Measurements from ENCODE around the gene STX5.
"Not testable (repeated sequence)": the region's sequence is repeated elsewhere in the genome, so short reads cannot be mapped to it uniquely, and the experiment has no call there.

The STX5 gene

DNA sequence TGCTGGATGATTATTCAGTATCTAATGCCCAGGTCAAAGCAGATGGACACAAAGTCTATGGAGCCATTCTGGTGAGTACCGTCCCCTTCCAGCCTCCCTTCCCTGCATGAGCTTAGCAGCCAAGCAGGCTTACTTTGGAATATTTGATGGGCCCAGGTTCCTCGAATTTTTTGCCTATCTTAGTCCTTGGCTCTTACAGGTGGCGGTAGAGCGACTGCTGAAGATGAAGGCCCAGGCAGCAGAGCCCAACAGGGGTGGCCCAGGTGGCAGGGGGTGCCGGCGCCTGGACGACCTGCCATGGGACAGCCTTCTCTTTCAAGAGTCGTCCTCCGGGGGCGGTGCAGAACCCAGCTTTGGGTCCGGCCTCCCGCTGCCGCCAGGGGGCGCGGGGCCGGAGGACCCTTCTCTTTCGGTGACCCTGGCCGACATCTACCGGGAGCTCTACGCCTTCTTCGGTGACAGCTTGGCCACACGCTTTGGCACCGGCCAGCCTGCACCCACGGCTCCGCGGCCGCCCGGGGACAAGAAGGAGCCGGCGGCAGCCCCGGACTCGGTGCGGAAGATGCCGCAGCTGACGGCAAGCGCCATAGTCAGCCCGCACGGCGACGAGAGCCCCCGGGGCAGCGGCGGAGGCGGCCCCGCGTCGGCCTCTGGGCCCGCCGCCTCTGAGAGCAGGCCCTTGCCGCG is 45.4 kb downstream of the STX5 start:
- Mint-ChIP-seq H3K9me3 (no peaks in the 10 kb centered on the region), H3K36me3 (peaks cover 82% of the 10 kb centered on the region), H3K27ac (peak overlapping the region; percentile 92), H3K4me1 (peaks cover 33% of the 10 kb centered on the region), H3K4me3 (peak overlapping the region; percentile 92)
- ATAC-seq (peak; percentile 84), DNase-seq (ENCODE audit: low spot score in 2 of 2) (peak; percentile 89 to 92)

DNA sequence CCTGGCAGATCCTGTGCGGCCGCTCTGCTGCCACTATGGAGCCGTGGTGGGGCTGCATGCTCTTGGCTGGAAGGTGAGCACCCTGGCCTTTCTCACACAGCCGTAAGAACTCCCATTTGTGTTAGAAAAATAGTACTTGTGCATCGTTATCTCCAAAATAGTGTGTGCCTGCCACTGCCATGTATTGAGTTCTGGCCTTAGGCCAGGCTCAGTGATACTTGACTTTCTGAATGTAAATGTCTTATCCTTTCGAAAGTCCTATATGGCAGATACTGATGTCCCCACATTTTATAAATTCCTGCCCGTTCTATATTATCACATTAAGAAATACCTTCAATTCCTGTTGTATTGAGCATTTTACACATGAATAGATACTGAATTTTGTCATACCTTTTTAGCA is 49.1 kb downstream of the STX5 start:
- Mint-ChIP-seq H3K27ac (no peak overlapping the region), H3K36me3 (peaks cover 75% of the 10 kb centered on the region), H3K4me3 (no peak overlapping the region), H3K4me1 (peaks cover 18% of the 10 kb centered on the region), H3K9me3 (no peaks in the 10 kb centered on the region)
- ATAC-seq = no peak
- no peak for DNase-seq (ENCODE audit: low spot score in 2 of 2)

DNA sequence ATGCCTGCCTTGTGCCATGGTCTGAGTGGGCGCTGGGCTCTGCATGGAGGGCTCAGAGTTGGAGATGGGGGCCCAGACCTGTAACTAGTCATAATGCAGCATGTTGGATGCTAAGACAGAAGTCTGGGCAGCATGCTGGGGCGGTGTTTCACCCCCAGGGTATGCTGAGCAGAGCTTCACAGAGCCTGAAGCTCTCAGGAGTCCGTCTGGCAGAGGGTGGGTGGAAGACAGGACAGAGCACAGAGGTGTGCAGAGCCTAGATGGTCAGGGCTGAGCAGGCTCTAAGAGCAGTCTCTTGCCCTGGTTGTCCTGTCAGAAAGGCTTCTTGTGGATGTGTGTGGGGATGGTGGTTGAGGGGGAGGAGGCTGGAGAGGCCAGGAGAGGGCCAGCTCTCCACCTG is 53.4 kb downstream of the STX5 start:
- no peaks in the 10 kb centered on the region for H3K9me3 Mint-ChIP-seq
- DNase-seq (ENCODE audit: low spot score in 2 of 2) (no peak), ATAC-seq (peak; percentile 19)
- H3K36me3 Mint-ChIP-seq = peaks cover 78% of the 10 kb centered on the region
- H3K27ac Mint-ChIP-seq = peak overlapping the region; percentile 94
- H3K4me3 Mint-ChIP-seq = peak overlapping the region; percentile 58
- H3K4me1 Mint-ChIP-seq = peaks cover 23% of the 10 kb centered on the region

DNA sequence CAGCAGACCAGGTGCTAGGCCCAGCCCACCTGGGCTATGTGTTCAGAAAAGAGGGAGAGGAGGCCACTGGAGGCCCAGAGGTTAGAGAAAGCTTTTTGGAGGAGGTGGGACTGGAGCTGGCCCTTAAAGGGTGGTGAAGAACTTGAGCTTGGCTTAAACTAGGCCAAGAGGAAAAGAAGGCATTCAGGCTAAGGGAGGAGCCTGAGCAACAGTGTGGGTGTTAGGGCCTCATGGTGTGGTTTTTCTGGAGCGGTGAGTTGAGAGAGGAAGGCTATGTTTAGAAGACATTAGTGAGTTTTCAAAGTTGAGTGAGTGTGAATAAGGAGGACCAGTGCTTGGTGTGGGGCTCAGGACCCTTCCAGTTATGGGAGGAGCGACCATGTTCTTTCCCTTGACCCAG is 54.5 kb downstream of the STX5 start:
- Mint-ChIP-seq H3K27ac (peak overlapping the region; percentile 94), H3K4me1 (peaks cover 25% of the 10 kb centered on the region), H3K9me3 (no peaks in the 10 kb centered on the region), H3K4me3 (peak overlapping the region; percentile 58), H3K36me3 (peaks cover 67% of the 10 kb centered on the region)
- ATAC-seq (peak; percentile 82), DNase-seq (ENCODE audit: low spot score in 2 of 2) (no peak)

DNA sequence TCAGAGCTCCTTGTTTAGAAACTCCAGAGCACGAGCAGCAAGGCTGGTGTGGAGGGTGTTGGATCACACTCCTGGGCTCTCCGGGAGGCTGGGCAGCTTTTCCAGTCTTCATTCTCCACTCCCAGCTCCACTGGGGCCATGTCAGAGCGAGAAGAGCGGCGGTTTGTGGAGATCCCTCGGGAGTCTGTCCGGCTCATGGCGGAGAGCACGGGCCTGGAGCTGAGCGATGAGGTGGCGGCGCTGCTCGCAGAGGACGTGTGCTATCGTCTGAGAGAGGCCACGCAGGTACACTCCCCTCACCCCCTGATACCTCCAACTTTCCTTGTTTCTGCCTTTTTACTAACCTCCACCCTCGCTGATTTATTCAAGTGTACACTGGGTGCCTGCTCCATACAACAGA is 56.2 kb downstream of the STX5 start:
- DNase-seq (ENCODE audit: low spot score in 2 of 2) = no peak
- H3K9me3 Mint-ChIP-seq = no peaks in the 10 kb centered on the region
- H3K27ac Mint-ChIP-seq = peak overlapping the region; percentile 70
- H3K4me3 Mint-ChIP-seq = no peak overlapping the region
- peaks cover 61% of the 10 kb centered on the region for H3K36me3 Mint-ChIP-seq
- ATAC-seq = no peak
- H3K4me1 Mint-ChIP-seq = peaks cover 40% of the 10 kb centered on the region

DNA sequence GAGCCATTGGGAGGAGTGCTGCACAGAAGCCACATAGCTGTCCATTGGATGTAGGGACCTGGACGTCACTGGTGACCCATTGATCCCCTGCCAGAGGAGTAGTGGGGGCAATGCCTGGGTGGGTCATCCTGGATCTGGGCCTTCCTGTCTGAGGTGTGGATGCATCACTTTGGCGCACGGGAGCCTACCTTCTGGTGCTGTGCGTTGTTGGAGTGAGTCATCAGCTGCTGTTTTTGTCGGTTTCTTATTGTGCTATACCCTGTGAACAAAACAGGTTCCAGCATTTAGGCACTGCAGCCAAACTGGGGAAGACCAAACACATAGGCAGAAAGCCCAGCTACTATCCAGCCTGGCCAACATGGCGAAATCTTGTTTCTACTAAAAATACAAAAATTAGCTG is 57.4 kb downstream of the STX5 start:
- H3K36me3 Mint-ChIP-seq = peaks cover 59% of the 10 kb centered on the region
- no peak overlapping the region for H3K4me3 Mint-ChIP-seq
- H3K9me3 Mint-ChIP-seq = no peaks in the 10 kb centered on the region
- H3K4me1 Mint-ChIP-seq = peaks cover 51% of the 10 kb centered on the region
- peak overlapping the region; percentile 70 for H3K27ac Mint-ChIP-seq
- no peak for ATAC-seq
- DNase-seq (ENCODE audit: low spot score in 2 of 2) = no peak

DNA sequence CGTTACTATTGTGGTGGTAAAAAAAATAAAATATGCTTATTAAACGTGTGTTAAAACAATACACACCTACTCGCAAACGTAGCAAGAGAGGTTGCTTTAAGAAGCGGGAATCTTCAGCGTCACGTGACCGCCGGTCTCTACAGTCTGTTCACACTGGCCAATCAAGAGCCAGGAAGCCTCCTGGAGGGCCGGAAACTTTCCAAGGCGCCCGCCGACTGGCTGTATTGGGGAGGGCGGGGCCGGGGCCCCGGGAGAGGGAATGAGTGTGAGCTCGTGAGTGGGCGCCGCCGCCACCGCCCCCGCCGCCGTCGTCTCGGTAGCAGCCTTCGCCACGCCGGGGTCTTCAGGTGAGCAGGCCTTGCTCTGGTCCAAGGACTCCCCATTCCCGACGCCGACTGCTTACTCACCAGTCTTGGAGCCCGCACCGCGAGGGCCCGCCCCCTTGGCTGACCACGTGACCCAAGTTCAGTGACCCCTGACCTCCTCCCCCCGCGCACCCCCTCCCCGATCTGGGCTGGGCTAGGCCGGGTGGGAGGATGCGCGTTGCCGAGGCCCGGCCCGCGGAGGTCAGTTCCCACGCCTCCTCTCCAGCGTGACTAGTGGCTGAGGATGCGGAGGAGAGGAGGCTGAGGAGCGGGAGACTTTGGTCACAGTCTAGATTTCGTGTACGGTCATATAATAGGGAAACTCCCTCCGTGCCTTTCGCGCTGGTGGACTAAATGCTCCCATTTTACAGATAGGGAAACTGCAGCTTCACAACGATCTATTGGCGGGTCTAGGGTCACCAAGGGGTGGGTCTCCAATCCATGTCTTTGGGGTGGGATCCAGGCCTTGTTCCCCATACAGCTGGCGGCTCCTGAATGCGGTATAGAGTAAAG is 60.5 kb downstream of the STX5 start, which contains the start of gene TAF6L:
TAF6L (plus strand) TSS at position 253 of the 878 bp plus-strand sequence. CDS start 4,388 bp downstream, outside the sequence.
- Mint-ChIP-seq H3K36me3 (peaks cover 56% of the 10 kb centered on the region), H3K9me3 (no peaks in the 10 kb centered on the region), H3K4me1 (peaks cover 33% of the 10 kb centered on the region), H3K4me3 (peak within 1 kb of the TSS; percentile 90), H3K27ac (peak within 1 kb of the TSS; percentile 97)
- DNase-seq (ENCODE audit: low spot score in 2 of 2) = peak; percentile 91 to 99
- ATAC-seq = peak; percentile 92

DNA sequence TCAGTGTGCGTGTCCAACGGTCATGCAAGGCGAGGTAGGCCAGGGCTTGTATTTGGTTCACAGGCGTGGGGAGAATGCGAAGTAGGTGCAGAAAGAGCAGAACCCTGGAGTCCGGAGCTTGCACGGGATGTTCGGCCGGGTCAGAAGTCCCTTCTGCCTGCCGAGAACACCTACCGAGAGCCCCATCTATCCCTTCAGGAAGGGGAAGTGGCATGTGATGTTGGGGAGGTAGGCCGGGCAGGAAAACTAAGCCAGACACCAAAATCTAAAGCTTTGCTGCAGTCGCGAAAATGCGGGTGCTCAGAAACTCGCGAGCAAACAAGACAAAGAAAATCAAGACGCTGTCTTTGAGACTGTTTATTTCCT is 61.1 kb downstream of the STX5 start:
- peak in 1 of 2 donors; percentile 73 for DNase-seq (ENCODE audit: low spot score in 2 of 2)
- ATAC-seq = no peak
- peaks cover 60% of the 10 kb centered on the region for H3K36me3 Mint-ChIP-seq
- H3K4me1 Mint-ChIP-seq = peaks cover 33% of the 10 kb centered on the region
- peak overlapping the region; percentile 90 for H3K4me3 Mint-ChIP-seq
- no peaks in the 10 kb centered on the region for H3K9me3 Mint-ChIP-seq
- peak overlapping the region; percentile 97 for H3K27ac Mint-ChIP-seq

DNA sequence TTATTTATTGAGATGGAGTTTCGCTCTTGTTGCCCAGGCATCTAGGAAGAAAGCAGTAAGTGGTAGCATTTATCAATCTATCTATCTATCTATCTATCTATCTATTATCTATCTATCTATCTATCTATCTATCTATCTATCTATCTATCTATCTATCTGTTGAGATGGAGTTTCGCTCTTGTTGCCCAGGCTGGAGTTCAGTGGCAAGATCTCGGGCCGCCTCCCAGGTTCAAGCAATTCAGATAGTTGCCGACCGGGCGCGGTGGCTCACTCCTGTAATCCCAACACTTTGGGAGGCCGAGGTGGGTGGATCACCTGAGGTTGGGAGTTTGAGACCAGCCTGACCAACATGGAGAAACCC is 71.0 kb downstream of the STX5 start:
- H3K4me3 Mint-ChIP-seq = peak overlapping the region; percentile 88
- peaks cover 44% of the 10 kb centered on the region for H3K36me3 Mint-ChIP-seq
- ATAC-seq; DNase-seq (ENCODE audit: low spot score in 2 of 2); H3K9me3 Mint-ChIP-seq: not testable (repeated sequence)
- H3K27ac Mint-ChIP-seq = peak overlapping the region; percentile 91
- H3K4me1 Mint-ChIP-seq = peaks cover 24% of the 10 kb centered on the region

DNA sequence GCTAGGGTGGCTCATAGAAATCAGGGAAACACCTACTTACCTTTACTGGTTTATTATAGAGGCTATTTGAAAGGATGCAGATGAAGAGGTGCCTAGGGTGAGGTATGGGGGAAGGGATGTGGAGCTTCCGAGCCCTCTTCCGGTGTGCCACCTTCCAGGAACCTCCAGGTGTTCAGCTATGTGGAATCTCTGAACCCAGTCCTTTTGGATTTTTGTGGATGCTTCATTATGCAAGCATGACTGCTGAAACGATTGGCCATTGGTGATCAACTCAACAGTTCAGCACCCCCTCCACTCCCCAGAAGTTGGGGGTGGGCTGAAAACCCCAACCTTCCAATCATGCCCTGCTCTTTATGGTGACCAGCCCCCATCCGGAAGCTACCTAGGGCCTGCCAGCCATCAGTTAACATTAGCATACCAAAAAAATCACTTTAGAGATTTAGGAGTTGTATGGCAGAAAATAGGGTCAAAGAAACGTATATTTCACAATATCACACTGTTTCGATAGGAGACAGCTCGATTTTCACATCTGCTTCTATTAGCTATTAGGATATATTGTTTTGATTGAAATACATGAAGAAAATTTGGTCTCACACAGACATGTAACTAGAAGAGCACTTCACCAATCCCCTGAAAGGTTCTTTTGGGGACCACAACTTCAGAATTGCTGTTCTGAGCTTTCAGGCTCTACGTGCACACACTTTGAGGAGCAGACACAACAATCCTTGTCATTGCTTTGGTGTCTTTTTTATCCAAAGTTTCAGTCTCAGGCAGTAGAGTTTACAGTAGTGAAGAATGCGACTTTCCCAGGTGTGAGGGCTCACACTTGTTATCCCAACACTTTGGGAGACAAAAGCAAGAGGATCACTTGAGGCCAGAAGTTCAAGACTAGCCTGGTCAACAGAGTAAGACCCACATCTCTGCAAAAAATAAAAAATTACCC is 73.7 kb downstream of the STX5 start:
- H3K36me3 Mint-ChIP-seq = peaks cover 33% of the 10 kb centered on the region
- H3K4me3 Mint-ChIP-seq = no peak overlapping the region
- peaks cover 30% of the 10 kb centered on the region for H3K4me1 Mint-ChIP-seq
- no peak overlapping the region for H3K27ac Mint-ChIP-seq
- no peaks in the 10 kb centered on the region for H3K9me3 Mint-ChIP-seq
- no peak for DNase-seq (ENCODE audit: low spot score in 2 of 2)
- no peak for ATAC-seq

All from stimulated activated effector memory CD8-positive, alpha-beta T cell treated with anti-CD3 and anti-CD28 coated beads, Interleukin-12 subunit alpha, Interleukin-12 subunit beta, amount 100 ng/mL, for 72 hours (primary cell).